Mucosa of descending colon (tissue), 3 donors: ENCODE measurements around the gene MYO1E. TPM values are rescaled to one million over a fixed set of nuclear protein-coding genes. Genes with fewer than 3 reads are reported as not detected.

Experiments
- ATAC-seq: fragments of 200-7000 bp; cut with Tn5 transposase; one replicate; pipeline ENCODE4 v1.9.1; 2020; ENCODE audit warnings: mild to moderate bottlenecking, moderate library complexity
- DNase-seq, 3 donors: peaks; one replicate each; pipeline ENCODE4 v3.0.0-alpha.2; 2020
- H3K36me3 ChIP-seq: fragments of 200-600 bp; one replicate; pipeline ENCODE4 v1.8.0; 2021; ENCODE audit warnings: low read depth, mild to moderate bottlenecking
- H3K4me1 ChIP-seq: fragments of 200-600 bp; one replicate; pipeline ENCODE4 v1.8.0; 2021; ENCODE audit warnings: low read depth, mild to moderate bottlenecking
- H3K4me3 ChIP-seq: fragments of 200-600 bp; one replicate; pipeline ENCODE4 v1.8.0; 2021; ENCODE audit warnings: mild to moderate bottlenecking
- H3K9me3 ChIP-seq: fragments of 200-600 bp; one replicate; pipeline ENCODE4 v1.8.0; 2021; ENCODE audit warnings: mild to moderate bottlenecking
- CTCF ChIP-seq: fragments of 200-600 bp; IDR thresholded peaks from one replicate; pipeline ENCODE4 v1.8.0; 2022; ENCODE audit warnings: antibody characterized with exemption, mild to moderate bottlenecking
- intact Hi-C, 2 donors: fragments of 100-400 bp; cut with DNase I in 1 of 2; cut with micrococcal nuclease in 1 of 2; formaldehyde crosslinking; loops; one replicate each; pipeline versions ENCODE4 v1.11.0 to v1.11.1; 2022; cut with DNase I, micrococcal nuclease
- total RNA-seq, 3 donors: library from RNA; stranded (reverse); fragmentation: NEBNext Ultra II Directional in 2 of 3; extraction: Animal tissue kit (Norgen Biotek cat#: 25700) in 2 of 3; gene quantifications; one replicate each; pipeline versions ENCODE4 v1.2.1 to v1.2.4, GENCODE V29; 2021 to 2023
- donor health status: DM: no; HTN: no; CAD: no; lungs with moderate emphysema.
- donor health status: DM: no; HTN: no; CAD: no.
- donor health status: DM: no; HTN: yes; CAD: no.

Gene MYO1E
- total RNA-seq, 3 donors from 2014 or later: 189 to 325 (median 283) TPM

GRCh38 chr15:59291213-59291549, 81.5 kb downstream of the MYO1E start:
- DNase-seq (no peak), ATAC-seq (peak; percentile 53)
- Histone ChIP-seq H3K36me3 (peaks cover 4% of the 10 kb centered on the region), H3K4me3 (no peak overlapping the region), H3K4me1 (peaks cover 44% of the 10 kb centered on the region), H3K9me3 (no peaks in the 10 kb centered on the region)
- TF ChIP-seq CTCF: no peak
- intact Hi-C loops: no loop called here

- Histone ChIP-seq H3K4me3 (no peak overlapping the region), H3K9me3 (no peaks in the 10 kb centered on the region), H3K36me3 (peaks cover 4% of the 10 kb centered on the region), H3K4me1 (peaks cover 44% of the 10 kb centered on the region)
- intact Hi-C loops: no loop called here
- no peak for TF ChIP-seq CTCF
- DNase-seq: no peak
- ATAC-seq: peak; percentile 8
These were observed 82.1 kb downstream of the MYO1E start for GRCh38 chr15:59290295-59291212.

GRCh38 chr15:59289574-59289973, 83.1 kb downstream of the MYO1E start:
- intact Hi-C loops: no loop called here
- no peak overlapping the region for H3K4me3 ChIP-seq
- peaks cover 4% of the 10 kb centered on the region for H3K36me3 ChIP-seq
- ATAC-seq (no peak), DNase-seq (no peak)
- no peak for TF ChIP-seq CTCF
- H3K4me1 ChIP-seq: peaks cover 37% of the 10 kb centered on the region
- no peaks in the 10 kb centered on the region for H3K9me3 ChIP-seq

- H3K4me3 ChIP-seq: no peak overlapping the region
- TF ChIP-seq CTCF: no peak
- peak; percentile 89 for ATAC-seq
These were observed 88.8 kb downstream of the MYO1E start for GRCh38 chr15:59283717-59284391.

GRCh38 chr15:59282515-59283337, 89.9 kb downstream of the MYO1E start:
- H3K9me3 ChIP-seq: no peaks in the 10 kb centered on the region
- H3K4me1 ChIP-seq: peaks cover 50% of the 10 kb centered on the region
- TF ChIP-seq CTCF: no peak
- no peak overlapping the region for H3K4me3 ChIP-seq
- no peaks in the 10 kb centered on the region for H3K36me3 ChIP-seq
- intact Hi-C loops: no loop called here
- ATAC-seq (no peak), DNase-seq (no peak)

More at GRCh38 chr15:59283717-59284391, 88.8 kb downstream of the MYO1E start:
- intact Hi-C loops: no loop called here
- H3K9me3 ChIP-seq: no peaks in the 10 kb centered on the region
- peaks cover 40% of the 10 kb centered on the region for H3K4me1 ChIP-seq
- no peaks in the 10 kb centered on the region for H3K36me3 ChIP-seq
- peak; percentile 84 to 87 (median 86) for DNase-seq
